GM18511 (cell line): ENCODE measurements around the gene ATG9B.
"Not testable (repeated sequence)": the region's sequence is repeated elsewhere in the genome, so short reads cannot be mapped to it uniquely, and the experiment has no call there.

Source experiments
- ATAC-seq: cut with Tn5 transposase; IDR thresholded peaks from one replicate; pipeline ENCODE4 v1.9.1; 2021; ENCODE audit warnings: mild to moderate bottlenecking, moderate library complexity; ENCODE audit not compliant: unreplicated experiment

The ATG9B gene

GRCh38 chr7:151059367-151060112 lies 35.2 kb upstream of the ATG9B start, which contains the start of gene SLC4A2:
Gene SLC4A2 (plus strand): TSS chr7:151059589. CDS start chr7:151061988, 2,399 bp downstream.
- peak; percentile 34 for ATAC-seq

- no peak for ATAC-seq
Observed at GRCh38 chr7:151058781-151059366, 34.6 kb upstream of the ATG9B start.

GRCh38 chr7:151057989-151058780 lies 33.9 kb upstream of the ATG9B start:
- ATAC-seq = peak; percentile 87

GRCh38 chr7:151057506-151057988 lies 33.3 kb upstream of the ATG9B start, which contains the start of gene CDK5:
Gene CDK5 (minus strand): TSS chr7:151057897. CDS start chr7:151057848, 49 bp downstream.
- ATAC-seq = peak; percentile 26

GRCh38 chr7:151056666-151057505 lies 32.6 kb upstream of the ATG9B start:
- no peak for ATAC-seq

- no peak for ATAC-seq
Observed at GRCh38 chr7:151056283-151056665, 32.0 kb upstream of the ATG9B start.

GRCh38 chr7:151053751-151054150 lies 29.5 kb upstream of the ATG9B start:
- ATAC-seq = no peak

GRCh38 chr7:151053096-151053495 lies 28.8 kb upstream of the ATG9B start:
- no peak for ATAC-seq

- no peak for ATAC-seq
Observed at GRCh38 chr7:151051108-151051507, 26.8 kb upstream of the ATG9B start.

- no peak for ATAC-seq
Observed at GRCh38 chr7:151048911-151049463, 24.7 kb upstream of the ATG9B start.

- no peak for ATAC-seq
Observed at GRCh38 chr7:151047976-151048815, 23.9 kb upstream of the ATG9B start, which contains the start of gene ASIC3. Gene ASIC3 (plus strand): TSS chr7:151048531. CDS start chr7:151048886, 355 bp downstream.

- no peak for ATAC-seq
Observed at GRCh38 chr7:151046603-151047573, 22.6 kb upstream of the ATG9B start.

GRCh38 chr7:151045967-151046366 lies 21.7 kb upstream of the ATG9B start:
- no peak for ATAC-seq

- no peak for ATAC-seq
Observed at GRCh38 chr7:151045262-151045661, 21.0 kb upstream of the ATG9B start.

GRCh38 chr7:151043959-151044358 lies 19.7 kb upstream of the ATG9B start:
- no peak for ATAC-seq

- ATAC-seq = not testable (repeated sequence)
Observed at GRCh38 chr7:151043449-151043848, 19.2 kb upstream of the ATG9B start.

- no peak for ATAC-seq
Observed at GRCh38 chr7:151040616-151041375, 16.5 kb upstream of the ATG9B start.
